PC-3 (cell line): Measurements from ENCODE around the gene CYP4F8. TPM values are rescaled to one million over a fixed set of nuclear protein-coding genes. Genes with fewer than 3 reads are reported as not detected.

Source experiments
- ATAC-seq: fragments of 200-7000 bp; cut with Tn5 transposase; 2 replicates; pipeline ENCODE4 v1.9.1; 2020; ENCODE audit warnings: mild to moderate bottlenecking, moderate library complexity
- BruUV-seq: library from RNA; stranded (reverse); fragments of 400-500 nt; replicated peaks from 2 replicates; lab custom pipeline; 2021; lab: Mats Ljungman, UMichigan
- CTCF ChIA-PET: fragments of 300-600 bp; sonication (Branson Sonifier 250); formaldehyde crosslinking; loops from one replicate; lab custom pipeline; 2022; ENCODE audit warnings: antibody characterized with exemption; lab: Charles Lee
- POLR2A ChIA-PET: fragments of 300-600 bp; sonication (Branson Sonifier 250); formaldehyde crosslinking; loops from one replicate; lab custom pipeline; 2022; ENCODE audit warnings: antibody characterized with exemption; ENCODE audit not compliant: unreplicated experiment; lab: Charles Lee
- DNase-seq: peaks from one replicate; pipeline ENCODE4 v3.0.0-alpha.2; 2015
- H2AFZ ChIP-seq: fragments of 300-600 bp; sonication (generic); 2 replicates; pipeline ENCODE4 v1.6.0; 2016; ENCODE audit warnings: antibody characterized with exemption, low read length
- H3F3A ChIP-seq: fragments of 300-600 bp; sonication (generic); one replicate; pipeline ENCODE4 v1.6.0; 2017; ENCODE audit warnings: antibody characterized with exemption, low read length, control low read depth, mild to moderate bottlenecking; ENCODE audit not compliant: unreplicated experiment
- H3K27ac ChIP-seq: fragments of 300-600 bp; sonication (generic); 2 replicates; pipeline ENCODE4 v1.5.1; 2016; ENCODE audit warnings: mild to moderate bottlenecking, low read length
- H3K27me3 ChIP-seq: fragments of 300-600 bp; sonication (generic); 2 replicates; pipeline ENCODE4 v1.6.1; 2016; ENCODE audit warnings: low read length, mixed read lengths
- H3K36me3 ChIP-seq: fragments of 300-600 bp; sonication (generic); 2 replicates; pipeline ENCODE4 v1.6.1; 2016; ENCODE audit warnings: low read depth, mixed run types, low read length, mixed read lengths
- H3K4me1 ChIP-seq: fragments of 300-600 bp; sonication (generic); 2 replicates; pipeline ENCODE4 v1.5.1; 2016; ENCODE audit warnings: low read length; ENCODE audit not compliant: insufficient read depth
- H3K4me2 ChIP-seq: fragments of 300-600 bp; sonication (generic); 2 replicates; pipeline ENCODE4 v1.6.0; 2016; ENCODE audit warnings: low read length
- H3K4me3 ChIP-seq: fragments of 300-600 bp; sonication (generic); 2 replicates; pipeline ENCODE4 v1.5.1; 2016; ENCODE audit warnings: mild to moderate bottlenecking, low read length, mixed read lengths
- H3K79me2 ChIP-seq: fragments of 300-600 bp; sonication (generic); 2 replicates; pipeline ENCODE4 v1.6.1; 2017; ENCODE audit warnings: low read length, mixed read lengths
- H3K9ac ChIP-seq: fragments of 300-600 bp; sonication (generic); 2 replicates; pipeline ENCODE4 v1.6.0; 2016; ENCODE audit warnings: mild to moderate bottlenecking, low read length
- H3K9me2 ChIP-seq: fragments of 300-600 bp; sonication (generic); replicated peaks from 2 replicates; pipeline ENCODE4 v1.6.1; 2016; ENCODE audit warnings: mixed run types, low read length, mixed read lengths
- H3K9me3 ChIP-seq: fragments of 300-600 bp; sonication (generic); 2 replicates; pipeline ENCODE4 v1.6.1; 2016; ENCODE audit warnings: low read length, mixed read lengths
- H4K20me1 ChIP-seq: fragments of 300-600 bp; sonication (generic); 2 replicates; pipeline ENCODE4 v1.6.1; 2016; ENCODE audit warnings: low read length, mixed read lengths
- CTCF ChIP-seq: fragments of 300-600 bp; sonication (generic); conservative IDR thresholded peaks from 2 replicates; pipeline ENCODE4 v1.5.1; 2017; ENCODE audit warnings: antibody characterized with exemption, low read depth, mild to moderate bottlenecking, low read length
- EZH2 ChIP-seq: fragments of 300-600 bp; sonication (generic); IDR thresholded peaks from one replicate; pipeline ENCODE4 v1.6.1; 2017; ENCODE audit warnings: antibody characterized with exemption, mild to moderate bottlenecking, low read length; ENCODE audit not compliant: unreplicated experiment
- EZH2phosphoT487 ChIP-seq: fragments of 300-600 bp; sonication (generic); IDR thresholded peaks from 2 replicates; pipeline ENCODE4 v1.6.1; 2018; ENCODE audit warnings: mild to moderate bottlenecking, antibody characterized with exemption, low read length, borderline replicate concordance
- intact Hi-C: fragments of 100-400 bp; cut with micrococcal nuclease; formaldehyde crosslinking; loops from 2 replicates; pipeline ENCODE4 v1.9.0; 2023
- total RNA-seq: library from RNA; depleted of rRNA; stranded (reverse); fragments of >200 nt; gene quantifications from 2 replicates; pipeline ENCODE4 v1.2.3, GENCODE V29; 2014

The CYP4F8 gene
- total RNA-seq, 1 experiment from 2014 or later = not detected

GRCh38 chr19:15639596-15639995 is 24.6 kb downstream of the CYP4F8 start:
- Histone ChIP-seq H3K27ac (no peak overlapping the region), H3K4me2 (no peak overlapping the region), H3K36me3 (no peaks in the 10 kb centered on the region), H3K4me1 (peaks cover 11% of the 10 kb centered on the region), H3K9me2 (no peaks in the 10 kb centered on the region), H3K4me3 (no peak overlapping the region), H3F3A (no peaks in the 10 kb centered on the region), H3K27me3 (0 out of 2 replicates have a peak, but pooled peaks cover 3% of the 10 kb centered on the region), H3K9me3 (no peaks in the 10 kb centered on the region), H3K79me2 (no peaks in the 10 kb centered on the region), H3K9ac (no peak overlapping the region), H2AFZ (no peak overlapping the region), H4K20me1 (no peaks in the 10 kb centered on the region)
- POLR2A ChIA-PET = no interaction called here
- ATAC-seq (no peak), DNase-seq (no peak)
- TF ChIP-seq CTCF (no peak), EZH2 (no peak), EZH2phosphoT487 (no peak)
- CTCF ChIA-PET = no interaction called here
- BruUV-seq = no TSS peak
- intact Hi-C loops = no loop called here

- H4K20me1 ChIP-seq = no peaks in the 10 kb centered on the region
- CTCF ChIA-PET = interaction anchor here (0.6 kb wide), 1 partner anchor 60 kb away, joined by 3 read pairs; no protein-coding TSS in a partner anchor
- DNase-seq = peak; percentile 87
- no peaks in the 10 kb centered on the region for H3K27me3 ChIP-seq
- TF ChIP-seq EZH2phosphoT487 (no peak), EZH2 (no peak), CTCF (no peak)
- H3K4me1 ChIP-seq = peaks cover 11% of the 10 kb centered on the region
- intact Hi-C loops = no loop called here
- no TSS peak for BruUV-seq
- POLR2A ChIA-PET = no interaction called here
- H2AFZ ChIP-seq = no peak within 1 kb of the TSS
- no peaks in the 10 kb centered on the region for H3K36me3 ChIP-seq
- no peaks in the 10 kb centered on the region for H3K9me2 ChIP-seq
- ATAC-seq = peak; percentile 81
- H3K9me3 ChIP-seq = no peaks in the 10 kb centered on the region
- no peaks in the 10 kb centered on the region for H3K79me2 ChIP-seq
- no peak within 1 kb of the TSS for H3K4me2 ChIP-seq
- H3K27ac ChIP-seq = no peak within 1 kb of the TSS
- H3F3A ChIP-seq = no peaks in the 10 kb centered on the region
- no peak within 1 kb of the TSS for H3K4me3 ChIP-seq
- no peak within 1 kb of the TSS for H3K9ac ChIP-seq
Measured at GRCh38 chr19:15640294-15640903, 25.4 kb downstream of the CYP4F8 start, which contains the start of gene CYP4F3. Gene CYP4F3, plus strand, starts transcription at chr19:15640897. Its CDS starts 519 bp downstream, at chr19:15641416.

GRCh38 chr19:15640904-15641597 is 26.0 kb downstream of the CYP4F8 start:
- ChIA-PET CTCF (no interaction called here), POLR2A (no interaction called here)
- H3F3A ChIP-seq = no peaks in the 10 kb centered on the region
- no peak overlapping the region for H2AFZ ChIP-seq
- H3K4me3 ChIP-seq = no peak overlapping the region
- ATAC-seq (no peak), DNase-seq (no peak)
- peaks cover 11% of the 10 kb centered on the region for H3K4me1 ChIP-seq
- no peak overlapping the region for H3K4me2 ChIP-seq
- no TSS peak for BruUV-seq
- H3K27ac ChIP-seq = no peak overlapping the region
- H3K79me2 ChIP-seq = no peaks in the 10 kb centered on the region
- TF ChIP-seq CTCF = no peak
- no peak for TF ChIP-seq EZH2phosphoT487
- no peak for TF ChIP-seq EZH2
- H3K9ac ChIP-seq = no peak overlapping the region
- intact Hi-C loops = no loop called here
- no peaks in the 10 kb centered on the region for H3K36me3 ChIP-seq
- no peaks in the 10 kb centered on the region for H4K20me1 ChIP-seq
- H3K9me3 ChIP-seq = no peaks in the 10 kb centered on the region
- H3K9me2 ChIP-seq = no peaks in the 10 kb centered on the region
- H3K27me3 ChIP-seq = no peaks in the 10 kb centered on the region
